GM19395 (cell line): Measurements from ENCODE around the gene TEX19.

ENCODE experiments used
- ATAC-seq: cut with Tn5 transposase; IDR thresholded peaks from one replicate; pipeline ENCODE4 v1.9.1; 2021; ENCODE audit warnings: mild to moderate bottlenecking, moderate library complexity; ENCODE audit not compliant: unreplicated experiment

Gene TEX19

DNA sequence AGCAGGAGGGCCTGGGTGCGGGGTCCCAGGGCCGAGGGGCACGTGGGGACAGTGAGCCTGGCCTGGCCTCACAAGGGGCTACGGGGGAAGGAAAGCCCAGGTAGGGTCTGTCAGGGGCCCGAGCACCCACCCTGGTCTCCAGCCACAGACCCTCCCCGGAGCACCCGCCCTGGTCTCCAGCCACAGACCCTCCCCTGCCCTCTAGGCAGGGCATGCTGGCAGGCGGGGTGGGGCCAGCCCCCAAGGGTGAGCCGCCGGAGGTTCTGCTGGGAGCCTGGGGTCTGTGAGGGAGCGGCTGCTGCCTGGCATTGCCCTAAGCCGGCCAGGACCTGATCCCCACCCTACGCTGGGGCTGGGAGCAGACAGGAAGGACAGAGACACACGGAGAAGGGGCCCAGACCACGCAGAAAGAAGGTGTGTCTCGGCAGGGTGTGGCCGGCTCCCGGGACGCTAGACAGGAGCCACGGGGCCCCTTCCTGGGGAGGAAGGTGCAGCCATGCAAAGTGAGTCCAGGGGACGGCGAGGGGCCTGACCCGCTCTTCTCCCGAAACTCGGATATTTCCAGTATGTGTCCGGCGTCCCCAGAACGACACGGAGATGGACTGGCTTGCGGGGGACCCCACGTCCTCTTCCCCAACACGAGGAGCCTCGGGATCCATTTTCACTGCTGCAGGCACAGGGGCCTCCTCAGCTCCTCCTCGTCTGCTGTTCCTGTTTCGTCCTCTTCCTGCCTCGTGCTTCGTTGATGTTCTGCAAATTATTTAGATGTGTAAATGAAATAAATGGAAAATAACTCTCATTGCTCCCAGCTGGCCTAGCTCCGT is 28.0 kb downstream of the TEX19 start:
- ATAC-seq, result no peak

DNA sequence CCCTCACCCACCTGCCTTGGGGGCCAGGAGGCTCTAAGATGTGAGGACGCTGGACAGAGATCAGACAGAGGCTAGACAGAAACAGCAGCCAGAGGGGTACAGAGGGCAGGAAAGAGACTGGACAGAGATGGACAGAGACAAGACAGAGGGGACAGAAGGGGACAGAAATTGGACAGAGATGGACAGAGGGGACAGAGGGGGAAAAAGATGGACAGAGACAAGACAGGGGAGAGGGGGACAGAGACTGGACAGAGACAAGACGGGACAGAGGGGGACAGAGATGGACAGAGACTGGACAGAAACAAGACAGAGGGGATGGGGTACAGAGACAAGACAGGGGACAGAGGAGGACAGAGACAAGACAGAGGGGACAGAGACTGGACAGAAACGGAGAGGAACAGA is 28.7 kb downstream of the TEX19 start:
- no peak for ATAC-seq

DNA sequence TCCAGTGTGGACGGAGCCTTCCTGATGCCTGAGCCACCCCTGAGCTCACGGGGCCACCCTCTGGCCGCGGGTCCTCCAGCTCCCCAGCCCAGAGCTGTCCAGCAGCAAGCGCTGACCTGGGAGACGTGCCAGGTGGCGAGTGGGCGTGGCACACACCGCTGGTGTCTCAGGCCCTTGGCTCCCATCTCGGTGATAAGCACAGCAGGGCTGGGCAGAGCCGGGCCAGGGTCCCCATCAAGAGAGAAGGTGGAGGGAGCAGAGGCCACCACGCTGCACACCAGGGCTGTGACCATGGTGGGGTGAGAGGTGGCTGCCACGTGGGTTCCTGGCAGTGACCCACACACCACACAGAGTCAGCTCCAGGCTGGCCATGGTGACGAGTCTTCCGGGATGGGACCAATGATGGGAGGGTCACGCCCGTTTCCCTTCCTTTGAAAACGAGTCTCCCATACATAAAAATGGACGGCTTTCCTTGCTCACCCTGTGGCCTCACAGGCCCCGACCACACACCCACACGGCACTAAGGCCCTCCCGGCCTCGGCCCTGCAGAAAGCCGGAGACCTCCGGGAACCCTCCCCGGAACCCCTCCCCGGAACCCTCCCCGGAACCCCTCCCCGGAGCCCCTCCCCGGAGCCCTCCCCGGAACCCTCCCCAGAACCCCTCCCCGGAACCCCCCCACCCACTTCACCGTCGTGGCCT is 29.3 kb downstream of the TEX19 start:
- no peak for ATAC-seq

DNA sequence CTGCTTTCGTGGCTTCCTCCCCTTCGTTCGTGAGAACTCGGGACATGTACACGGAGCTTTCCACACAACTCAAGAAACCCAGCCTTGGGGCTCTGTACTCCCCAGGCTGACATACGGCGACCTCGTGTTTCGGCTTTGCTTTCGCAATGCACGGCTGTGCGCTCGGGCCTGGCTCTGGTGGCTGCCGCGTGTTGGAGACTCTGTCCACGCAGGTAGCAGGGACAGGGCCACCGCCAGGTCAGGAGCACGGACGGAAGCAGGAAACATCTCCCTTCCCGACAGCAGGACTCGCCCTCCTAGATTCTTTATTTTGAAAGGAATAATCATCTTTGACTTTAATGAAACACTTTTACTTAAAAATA is 29.9 kb downstream of the TEX19 start:
- ATAC-seq, result no peak

DNA sequence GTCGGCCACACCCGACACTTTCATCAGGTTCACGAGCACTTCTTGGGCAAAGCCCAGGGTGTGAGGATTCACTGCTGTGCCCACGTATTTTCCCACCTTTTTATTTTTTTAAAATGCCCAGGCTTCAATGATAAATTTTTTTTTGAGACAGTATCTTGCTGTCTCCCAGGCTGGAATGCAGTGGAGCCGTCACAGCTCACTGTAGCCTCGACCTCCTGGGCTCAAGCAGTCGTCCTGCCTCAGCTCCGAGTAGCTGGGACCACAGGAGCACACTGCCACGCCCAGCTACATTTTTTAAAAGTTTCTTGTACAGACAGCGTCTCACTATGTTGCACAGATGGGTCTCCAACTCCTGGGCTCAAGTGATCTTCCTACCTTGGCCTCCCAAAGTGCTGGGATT is 30.3 kb downstream of the TEX19 start:
- no peak for ATAC-seq

DNA sequence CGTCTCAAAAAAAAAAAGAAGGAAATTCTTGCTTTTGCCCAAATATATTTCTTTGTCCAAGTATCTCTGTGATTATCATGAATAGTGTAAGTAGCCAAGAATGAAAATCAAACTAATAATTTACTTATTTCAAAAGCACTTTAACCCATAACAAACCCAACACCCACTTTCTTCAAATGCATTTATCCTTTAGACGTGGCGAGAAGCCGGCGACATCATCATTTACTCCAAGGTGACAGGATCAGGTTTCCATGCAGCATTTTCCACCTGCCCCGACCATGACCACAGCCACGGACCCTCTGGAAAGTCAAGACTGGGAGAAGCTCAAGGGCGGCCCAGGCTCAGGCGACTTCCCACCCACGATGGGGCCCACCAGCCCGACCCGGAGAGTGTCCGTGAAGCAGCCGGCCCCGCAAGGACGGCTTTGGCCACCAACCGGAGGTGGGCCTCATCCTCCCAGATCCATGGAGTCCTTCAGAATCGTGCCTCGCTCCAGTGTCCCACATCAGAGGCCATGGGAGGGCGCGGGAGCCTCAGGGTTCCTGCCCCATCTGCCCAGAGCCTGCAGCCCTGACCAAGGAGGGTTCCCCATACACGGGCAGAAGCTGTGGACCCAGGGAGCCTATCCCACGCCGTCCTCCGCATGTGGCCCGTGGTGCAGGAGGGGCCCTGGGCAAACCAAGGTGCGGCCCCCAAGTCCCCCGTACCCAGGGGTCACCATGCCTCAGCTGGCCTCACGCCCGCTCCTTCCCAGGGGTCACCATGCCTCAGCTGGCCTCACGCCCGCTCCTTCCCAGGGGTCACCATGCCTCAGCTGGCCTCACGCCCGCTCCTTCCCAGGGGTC is 31.2 kb downstream of the TEX19 start:
- ATAC-seq, result no peak

DNA sequence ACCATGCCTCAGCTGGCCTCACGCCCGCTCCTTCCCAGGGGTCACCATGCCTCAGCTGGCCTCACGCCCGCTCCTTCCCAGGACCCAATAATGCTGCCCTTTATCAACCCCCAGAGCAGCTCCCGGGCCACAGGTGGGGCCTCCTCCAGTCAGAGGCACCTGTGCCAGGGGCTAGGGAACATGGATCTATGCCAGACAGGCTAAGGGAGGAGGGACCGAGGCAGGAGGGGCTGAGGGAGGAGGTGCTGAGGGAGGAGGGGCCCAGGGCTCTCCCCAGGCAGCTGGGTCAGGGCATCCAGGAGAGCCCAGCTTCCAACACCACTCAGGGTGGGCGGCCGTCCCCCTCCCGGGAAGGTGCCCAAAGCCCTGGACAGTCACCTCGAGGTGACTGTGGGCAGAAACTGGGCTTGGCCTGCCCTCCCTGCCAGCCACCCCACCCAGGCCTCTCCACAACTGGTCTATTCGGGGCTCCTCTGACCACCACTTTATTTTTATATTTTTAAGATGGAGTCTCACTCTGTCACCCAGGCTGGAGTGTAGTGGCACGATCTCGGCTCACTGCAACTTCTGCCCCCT is 31.9 kb downstream of the TEX19 start:
- ATAC-seq, result no peak

DNA sequence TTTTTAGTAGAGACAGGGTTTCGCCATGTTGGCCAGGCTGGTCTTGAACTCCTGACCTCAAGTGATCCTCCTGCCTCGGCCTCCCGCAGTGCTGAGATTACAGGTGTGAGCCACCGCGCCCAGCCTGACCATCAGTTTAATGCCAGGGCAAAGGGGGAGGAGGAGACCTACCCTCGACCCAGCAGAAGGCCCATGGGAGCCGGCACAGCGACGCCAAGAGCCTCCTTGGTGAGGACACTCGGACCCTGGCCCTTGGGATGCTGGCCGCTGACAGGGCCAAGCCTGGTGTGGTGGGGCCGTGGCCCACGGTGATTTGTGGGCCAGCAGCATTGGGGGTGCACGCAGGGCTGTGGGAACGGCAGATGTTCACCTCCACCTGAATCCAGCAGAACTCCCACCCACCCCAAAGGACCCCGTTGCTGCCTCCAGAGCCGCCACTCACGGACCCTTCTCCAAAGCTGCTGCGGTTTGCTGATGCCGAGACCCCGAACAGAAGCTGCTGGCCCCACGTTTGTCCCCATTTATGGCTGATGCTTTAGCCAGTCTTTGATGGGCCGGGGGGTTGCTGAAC is 32.5 kb downstream of the TEX19 start:
- no peak for ATAC-seq

DNA sequence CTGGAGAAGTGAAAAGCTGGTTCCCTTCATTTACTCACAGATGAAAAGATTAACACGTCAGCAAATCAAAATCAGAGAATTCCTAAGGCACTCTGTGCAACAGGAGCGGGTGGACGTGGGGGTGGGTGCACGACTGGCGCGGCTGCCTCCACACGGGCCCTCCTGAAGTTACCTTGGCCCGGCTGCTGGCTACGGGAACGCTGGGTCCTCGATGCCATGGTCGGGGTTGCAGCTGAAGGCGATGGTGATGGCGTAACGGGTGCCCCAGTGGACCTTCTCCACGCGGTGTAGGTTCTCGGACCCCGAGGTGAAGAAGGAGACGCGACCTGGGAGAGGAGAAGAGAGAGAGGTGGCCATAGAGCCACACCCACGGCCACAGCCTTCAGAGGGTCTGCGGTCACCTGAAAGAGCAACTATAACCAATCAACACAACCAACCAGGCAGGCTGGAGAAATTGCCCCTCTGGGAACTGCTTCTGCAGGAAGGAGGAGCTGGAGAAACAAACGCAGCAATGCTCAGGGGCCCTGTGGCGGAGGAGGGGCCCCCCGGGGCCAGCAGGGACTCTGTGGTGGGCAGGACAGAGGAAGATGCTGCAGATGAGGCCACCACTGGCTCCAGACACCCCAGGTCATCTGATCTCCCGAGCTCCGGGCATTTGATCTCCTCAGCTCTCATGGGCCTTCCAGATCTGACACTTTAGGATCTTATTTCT is 33.3 kb downstream of the TEX19 start:
- ATAC-seq, result no peak

DNA sequence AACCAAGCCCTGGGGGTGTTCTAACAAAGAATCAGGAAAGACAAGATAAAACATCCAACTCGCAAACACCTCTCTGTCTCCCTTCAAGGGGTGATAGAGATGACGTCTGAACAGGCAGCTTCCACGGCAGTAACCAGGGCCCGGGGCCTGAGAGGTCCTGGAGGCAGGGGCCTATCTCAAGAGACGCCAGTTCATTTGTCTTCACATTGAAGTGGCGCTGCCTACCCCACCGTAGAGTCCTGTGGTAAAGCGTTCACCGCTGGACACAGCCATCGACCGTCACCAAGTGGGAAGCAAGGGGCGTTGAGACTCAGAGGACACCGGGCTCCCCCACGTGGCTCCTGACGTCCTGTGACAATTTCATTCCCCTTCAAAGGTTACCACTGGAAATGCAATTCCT is 33.9 kb downstream of the TEX19 start:
- ATAC-seq, result no peak

DNA sequence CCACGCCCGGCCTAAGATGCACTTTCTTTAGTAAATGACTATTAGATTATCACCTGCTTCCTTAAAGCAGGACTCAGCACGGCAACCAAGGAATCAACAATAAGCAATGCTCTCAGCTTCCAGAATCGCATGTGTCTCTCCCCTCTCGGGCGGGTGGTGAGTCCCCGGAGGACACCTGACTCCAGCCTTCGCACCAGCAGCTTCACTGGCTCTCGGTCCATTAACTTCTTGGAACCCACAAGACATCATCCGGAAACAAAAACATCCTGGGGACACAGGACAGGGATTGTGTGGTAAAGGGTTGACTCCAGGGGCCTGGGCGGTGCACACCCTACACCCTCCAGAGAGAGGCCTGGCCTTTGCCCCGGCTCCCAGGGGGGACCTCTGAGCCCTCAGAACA is 35.2 kb downstream of the TEX19 start:
- no peak for ATAC-seq

DNA sequence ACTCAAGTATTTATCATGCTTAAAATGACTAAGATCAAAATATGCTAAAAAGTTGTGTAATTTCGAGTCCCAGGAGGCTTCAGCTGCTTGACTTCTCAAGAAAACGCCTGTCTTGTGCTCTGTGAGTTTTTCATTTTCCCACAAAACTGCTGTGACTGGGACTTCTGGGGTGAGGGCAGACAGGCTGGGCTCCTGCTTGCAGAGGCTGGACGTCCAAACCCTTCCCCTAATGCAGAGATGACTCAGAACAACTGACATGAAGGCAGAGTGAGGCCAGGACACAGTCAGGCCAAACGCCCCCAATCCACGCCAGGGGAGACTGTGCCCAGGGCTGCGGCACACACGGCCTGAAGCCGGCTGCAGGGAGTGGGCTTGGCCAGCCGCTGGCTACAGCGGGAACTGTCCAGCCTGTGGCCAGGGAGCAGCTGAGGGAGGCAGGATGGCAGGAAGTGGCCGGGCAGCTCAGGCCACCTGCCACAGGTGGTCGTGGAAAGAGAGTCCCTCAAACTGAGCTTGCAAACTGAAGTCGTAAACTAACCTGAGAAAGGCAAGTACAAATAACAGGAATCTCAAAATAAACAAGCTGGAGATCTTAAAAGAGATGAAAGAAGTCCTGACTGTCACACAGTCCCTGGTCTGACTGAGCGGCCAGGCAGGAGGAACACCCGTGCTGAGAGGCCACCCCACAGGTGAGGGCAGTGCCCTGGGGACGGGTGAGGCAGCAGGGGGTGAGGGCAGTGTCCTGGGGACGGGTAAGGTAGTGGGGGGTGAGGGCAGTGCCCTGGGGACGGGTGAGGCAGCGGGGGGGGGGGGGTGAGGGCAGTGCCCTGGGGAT is 37.8 kb downstream of the TEX19 start:
- no peak for ATAC-seq

DNA sequence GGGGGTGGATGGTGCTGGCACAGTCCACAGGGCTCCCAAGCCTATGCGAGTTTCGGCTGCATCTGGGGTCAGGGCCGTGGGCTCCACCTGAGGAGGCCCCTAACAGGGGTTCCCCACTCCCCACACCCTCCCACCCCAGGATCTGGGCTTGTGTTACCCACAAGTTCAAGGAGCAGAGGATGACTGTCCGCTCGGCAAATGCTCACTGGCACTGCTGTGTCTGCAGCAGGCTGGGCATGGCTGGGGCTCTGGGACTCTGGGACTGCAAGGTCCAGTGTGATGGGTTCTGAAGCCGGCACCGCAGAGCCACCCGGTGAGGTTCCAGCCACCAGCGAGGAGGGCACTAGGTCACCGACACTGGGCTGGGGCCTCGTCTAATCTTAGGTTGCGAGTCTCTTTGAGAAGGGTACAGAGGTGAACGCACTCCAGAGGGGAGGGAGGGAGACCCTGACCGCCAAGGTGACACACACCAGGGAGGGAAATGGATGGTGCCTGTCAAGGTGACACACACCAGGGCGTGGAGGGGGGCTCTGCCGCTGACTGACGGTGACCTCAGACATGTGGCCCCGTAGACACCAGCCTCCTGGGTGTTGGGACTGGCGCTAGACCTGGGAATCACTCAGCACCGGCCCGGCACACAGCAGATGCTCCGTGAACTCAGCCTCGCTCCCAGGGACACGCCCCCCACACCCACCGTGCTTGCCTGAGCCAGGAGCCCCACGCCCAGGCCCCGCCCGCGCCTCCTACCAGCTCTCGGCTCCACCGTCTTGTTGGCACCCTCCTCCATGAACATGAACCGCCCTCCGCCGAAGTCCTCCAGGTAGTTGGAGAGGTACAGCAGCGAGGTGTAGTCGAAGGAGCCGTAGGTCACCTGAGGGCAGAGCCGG is 38.6 kb downstream of the TEX19 start:
- ATAC-seq, result no peak

DNA sequence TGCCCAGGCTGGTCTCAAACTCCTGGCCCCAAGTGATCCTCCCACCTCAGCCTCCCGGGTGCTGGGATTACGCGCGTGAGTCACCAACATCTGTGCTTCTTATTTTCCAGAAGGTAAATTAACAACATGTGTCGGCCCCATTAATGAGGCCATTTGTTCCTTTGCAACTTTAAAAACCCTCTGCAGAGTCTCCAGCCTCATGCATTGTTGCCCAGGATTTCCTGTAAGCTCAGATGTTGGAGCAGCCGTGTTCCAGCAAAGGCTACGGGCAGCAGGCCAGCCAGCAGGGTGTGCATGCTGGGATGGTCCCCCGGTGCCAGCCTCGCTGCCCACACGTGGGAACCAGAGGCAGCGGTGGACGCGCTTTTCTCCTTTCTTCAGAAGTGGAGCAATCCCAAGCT is 40.0 kb downstream of the TEX19 start:
- ATAC-seq, result no peak

DNA sequence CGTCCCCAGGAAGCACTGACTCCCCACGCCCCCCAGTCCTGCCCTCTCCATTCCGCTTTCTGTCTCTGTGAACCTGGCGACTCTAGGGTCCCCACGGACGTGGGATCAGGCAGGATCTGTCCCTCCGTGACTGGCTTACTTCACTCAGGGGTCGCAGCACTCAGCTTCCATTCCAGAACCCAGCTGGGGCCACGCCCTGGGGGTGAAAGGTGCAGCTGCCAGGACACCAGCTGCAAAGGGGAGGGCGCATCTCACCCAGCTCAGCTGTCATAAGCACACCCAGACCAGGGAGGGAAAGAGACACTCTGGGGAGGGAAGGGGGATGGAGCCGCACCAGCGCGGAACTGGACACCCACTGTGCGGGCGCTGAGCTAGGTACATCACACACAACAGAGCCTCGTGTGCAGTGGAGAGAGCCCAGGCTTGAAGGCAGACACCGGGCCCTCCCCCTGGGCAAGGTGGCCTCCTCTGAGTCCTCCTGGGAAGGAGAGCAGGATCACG is 40.6 kb downstream of the TEX19 start:
- ATAC-seq, result no peak

DNA sequence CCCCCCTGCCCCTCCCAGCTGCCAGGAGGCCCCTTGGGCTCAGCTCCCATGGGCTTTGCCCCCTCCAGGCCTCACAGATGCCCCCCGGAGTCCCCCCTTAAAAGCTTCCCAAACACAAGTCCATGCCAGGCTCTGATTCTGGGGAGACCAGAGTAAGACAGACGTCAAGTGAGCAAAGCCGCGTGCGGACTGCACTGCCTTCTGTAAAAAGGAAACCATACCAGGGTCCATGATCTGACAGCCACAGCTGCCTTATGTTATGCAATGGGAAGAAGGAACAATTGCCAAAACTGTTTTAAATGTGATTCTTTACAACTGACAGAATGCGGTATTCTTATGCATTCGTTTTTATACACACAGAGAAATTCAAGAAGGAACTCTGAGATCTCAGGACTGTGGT is 41.2 kb downstream of the TEX19 start:
- ATAC-seq, result no peak

DNA sequence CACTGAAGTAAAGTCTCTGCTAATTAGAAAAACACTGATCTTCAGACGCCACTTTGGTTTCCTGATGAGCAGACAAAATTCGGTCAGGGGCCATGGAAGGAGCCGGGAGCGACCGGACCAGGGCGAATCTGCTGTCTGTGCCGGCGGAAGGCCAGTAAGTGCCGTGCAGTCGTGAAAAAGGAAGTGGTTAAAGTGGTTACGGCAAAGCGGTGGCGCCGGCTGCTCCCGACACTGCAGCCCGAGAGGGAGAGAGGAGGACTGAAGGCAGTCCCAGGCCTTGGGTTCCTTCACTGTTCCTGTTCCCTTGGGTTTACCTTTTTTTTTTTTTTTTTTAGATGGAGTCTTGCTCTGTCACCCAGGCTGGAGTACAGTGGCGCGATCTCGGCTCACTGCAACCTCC is 41.8 kb downstream of the TEX19 start:
- ATAC-seq, result peak; percentile 65

DNA sequence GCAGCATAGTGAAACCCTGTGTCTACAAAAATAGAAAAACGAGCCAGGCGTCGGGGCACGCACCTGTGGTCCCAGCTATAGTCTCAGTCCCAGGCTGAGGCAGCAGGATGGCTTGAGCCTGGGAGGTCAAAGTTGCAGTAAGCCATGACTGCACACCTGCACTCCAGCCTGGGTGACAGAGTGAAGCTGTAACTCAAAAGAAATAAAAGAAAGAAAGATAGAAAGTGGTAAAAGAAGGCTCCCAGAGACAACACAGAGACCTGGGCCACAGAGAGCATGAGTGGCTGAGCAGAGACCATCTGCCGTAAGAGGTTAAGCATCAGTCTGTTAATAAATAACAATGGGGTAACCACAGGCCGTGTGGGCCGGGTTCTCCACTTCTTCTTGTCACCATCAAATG is 43.8 kb downstream of the TEX19 start:
- ATAC-seq, result peak; percentile 78
